Rectal smooth muscle tissue (tissue), 1 donor: ENCODE results near the gene SENP8.
"Not testable (repeated sequence)": the region's sequence is repeated elsewhere in the genome, so short reads cannot be mapped to it uniquely, and the experiment has no call there.

Experiments
- H3K27ac ChIP-seq: one replicate; pipeline ENCODE4 v1.7.0; 2013; ENCODE audit warnings: low read depth, low read length, inconsistent platforms
- H3K27me3 ChIP-seq: one replicate; pipeline ENCODE4 v1.7.0; 2013; ENCODE audit warnings: low read length; ENCODE audit not compliant: control insufficient read depth, insufficient read depth
- H3K36me3 ChIP-seq: one replicate; pipeline ENCODE4 v1.7.0; 2013; ENCODE audit warnings: low read length; ENCODE audit not compliant: control insufficient read depth, insufficient read depth
- H3K4me1 ChIP-seq: one replicate; pipeline ENCODE4 v1.7.0; 2013; ENCODE audit warnings: low read length; ENCODE audit not compliant: control insufficient read depth, insufficient read depth
- H3K4me3 ChIP-seq: one replicate; pipeline ENCODE4 v1.7.0; 2013; ENCODE audit warnings: low read length
- H3K9ac ChIP-seq: one replicate; pipeline ENCODE4 v1.7.0; 2013; ENCODE audit warnings: low read length

The SENP8 gene

DNA sequence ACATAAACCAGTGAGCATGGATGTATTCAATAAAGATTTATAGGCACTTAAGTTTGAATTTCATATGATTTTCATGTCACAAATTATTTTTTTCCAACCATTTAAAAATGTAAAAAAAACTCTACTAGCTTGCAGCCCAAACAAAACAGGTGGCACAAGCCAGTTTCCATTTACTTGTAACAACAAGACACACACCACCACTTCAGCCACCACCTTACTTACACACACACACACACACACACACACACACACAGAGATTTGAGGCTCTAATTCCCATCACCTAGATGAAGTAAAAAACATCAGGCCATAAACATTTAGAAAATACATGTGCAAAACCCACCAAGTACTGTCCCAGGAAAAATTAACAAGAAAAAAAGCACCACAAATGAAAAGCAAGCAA, 25.5 kb upstream of the SENP8 start:
- no peaks in the 10 kb centered on the region for H3K4me1 ChIP-seq

DNA sequence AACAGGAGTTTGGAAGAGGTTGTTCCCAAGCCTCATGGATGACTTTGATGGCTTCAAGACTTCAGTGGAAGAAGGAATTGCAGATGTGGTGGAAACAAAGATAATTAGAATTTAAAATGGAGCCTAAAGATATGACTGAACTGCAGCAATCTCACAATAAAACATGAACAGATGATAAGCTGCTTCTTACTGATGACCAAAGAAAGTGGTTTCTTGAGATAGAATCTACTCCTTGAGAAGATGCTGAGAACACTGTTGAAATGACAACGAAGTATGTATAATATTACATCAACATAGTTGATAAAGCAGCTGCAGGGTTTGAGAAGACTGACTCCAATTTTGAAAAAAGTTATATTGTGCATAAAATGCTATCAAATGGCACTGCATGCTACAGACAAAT, 21.4 kb upstream of the SENP8 start:
- no peaks in the 10 kb centered on the region for H3K27me3 ChIP-seq
- H3K9ac ChIP-seq = no peak overlapping the region
- H3K4me1 ChIP-seq = no peaks in the 10 kb centered on the region
- H3K4me3 ChIP-seq = no peak overlapping the region
- no peaks in the 10 kb centered on the region for H3K36me3 ChIP-seq
- H3K27ac ChIP-seq = no peak overlapping the region

More for the DNA sequence above, 25.5 kb upstream of the SENP8 start:
- Histone ChIP-seq H3K9ac (no peak overlapping the region), H3K27ac (no peak overlapping the region), H3K27me3 (no peaks in the 10 kb centered on the region), H3K36me3 (no peaks in the 10 kb centered on the region), H3K4me3 (no peak overlapping the region)

DNA sequence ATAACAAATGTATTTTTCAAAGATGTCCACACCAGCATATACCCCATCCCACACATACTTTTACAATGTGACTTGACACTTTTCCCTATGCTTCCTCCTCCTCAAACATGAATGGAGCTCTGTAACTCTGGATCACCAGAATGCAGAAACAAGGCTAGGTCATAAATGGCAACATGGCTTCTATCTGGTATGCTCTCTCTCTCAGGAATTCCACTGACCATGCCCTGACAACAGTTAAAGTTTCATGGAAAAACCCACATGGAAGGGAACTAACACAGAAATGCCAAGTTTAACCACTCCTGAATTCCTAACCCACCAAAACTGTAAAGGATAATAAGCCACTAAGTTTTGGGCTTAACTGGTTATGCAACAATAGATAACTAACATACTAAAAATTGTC, 20.2 kb upstream of the SENP8 start:
- H3K4me1 ChIP-seq = no peaks in the 10 kb centered on the region
- no peak overlapping the region for H3K9ac ChIP-seq
- H3K36me3 ChIP-seq = no peaks in the 10 kb centered on the region
- no peaks in the 10 kb centered on the region for H3K27me3 ChIP-seq
- H3K4me3 ChIP-seq = no peak overlapping the region
- H3K27ac ChIP-seq = no peak overlapping the region

DNA sequence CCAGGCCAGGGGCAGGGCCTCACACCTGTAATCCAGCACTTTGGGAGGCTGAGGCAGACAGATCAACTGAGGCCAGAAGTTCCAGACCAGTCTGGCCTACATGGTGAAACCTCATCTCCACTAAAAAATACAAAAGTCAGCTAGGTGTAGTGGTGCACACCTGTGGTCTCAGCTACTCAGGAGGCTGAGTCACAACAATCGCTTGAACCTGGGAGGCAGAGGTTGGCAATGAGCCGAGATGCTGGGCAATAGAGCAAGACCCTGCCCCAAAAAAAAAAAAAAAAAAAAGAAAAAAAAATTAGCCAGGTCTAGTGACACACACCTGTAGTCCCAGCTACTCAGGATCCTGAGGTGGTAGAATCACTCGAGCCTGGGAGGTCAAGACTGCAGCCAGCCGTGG, 19.0 kb upstream of the SENP8 start:
- no peaks in the 10 kb centered on the region for H3K36me3 ChIP-seq
- no peak overlapping the region for H3K4me3 ChIP-seq
- no peaks in the 10 kb centered on the region for H3K27me3 ChIP-seq
- H3K27ac ChIP-seq = no peak overlapping the region
- no peaks in the 10 kb centered on the region for H3K4me1 ChIP-seq
- no peak overlapping the region for H3K9ac ChIP-seq

DNA sequence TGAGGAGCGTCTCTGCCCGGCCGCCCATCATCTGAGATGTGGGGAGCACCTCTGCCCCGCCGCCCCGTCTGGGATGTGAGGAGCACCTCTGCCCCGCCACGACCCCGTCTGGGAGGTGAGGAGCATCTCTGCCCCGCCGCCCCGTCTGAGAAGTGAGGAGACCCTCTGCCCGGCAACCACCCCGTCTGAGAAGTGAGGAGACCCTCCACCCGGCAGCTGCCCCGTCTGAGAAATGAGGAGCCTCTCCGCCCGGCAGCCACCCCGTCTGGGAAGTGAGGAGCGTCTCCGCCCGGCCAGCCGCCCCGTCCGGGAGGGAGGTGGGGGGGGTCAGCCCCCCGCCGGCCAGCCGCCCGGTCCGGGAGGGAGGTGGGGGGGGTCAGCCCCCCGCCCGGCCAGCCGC, 17.7 kb upstream of the SENP8 start:
- not testable (repeated sequence) for H3K27me3 ChIP-seq, H3K9ac ChIP-seq, H3K4me1 ChIP-seq, H3K4me3 ChIP-seq, H3K36me3 ChIP-seq, H3K27ac ChIP-seq

- H3K36me3 ChIP-seq = no peaks in the 10 kb centered on the region
- H3K9ac ChIP-seq = no peak overlapping the region
- no peaks in the 10 kb centered on the region for H3K4me1 ChIP-seq
- no peak overlapping the region for H3K4me3 ChIP-seq
- H3K27ac ChIP-seq = no peak overlapping the region
- no peaks in the 10 kb centered on the region for H3K27me3 ChIP-seq
Measured at GRCh38 chr15:72105111-72105510, 13.1 kb upstream of the SENP8 start.

DNA sequence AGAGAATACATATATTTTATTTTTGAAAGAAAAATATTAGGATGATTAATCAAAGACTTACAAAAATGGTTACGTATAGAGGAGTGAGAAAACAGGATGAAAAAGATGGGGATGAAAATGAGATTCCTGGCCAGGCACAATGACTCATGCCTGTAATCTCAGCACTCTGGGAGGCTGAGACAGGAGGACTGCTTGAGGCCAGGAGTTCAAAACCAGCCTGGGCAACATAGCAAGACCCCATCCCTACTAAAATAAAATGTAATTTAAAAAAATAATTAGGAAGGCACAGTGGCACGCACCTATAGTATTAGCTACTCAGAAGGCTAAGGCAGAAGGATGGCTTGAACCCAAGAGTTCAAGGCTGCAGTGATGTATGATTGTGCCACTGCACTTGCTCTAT, 12.1 kb upstream of the SENP8 start:
- no peaks in the 10 kb centered on the region for H3K36me3 ChIP-seq
- no peak overlapping the region for H3K27ac ChIP-seq
- H3K27me3 ChIP-seq = no peaks in the 10 kb centered on the region
- H3K4me1 ChIP-seq = no peaks in the 10 kb centered on the region
- H3K9ac ChIP-seq = no peak overlapping the region
- H3K4me3 ChIP-seq = no peak overlapping the region

DNA sequence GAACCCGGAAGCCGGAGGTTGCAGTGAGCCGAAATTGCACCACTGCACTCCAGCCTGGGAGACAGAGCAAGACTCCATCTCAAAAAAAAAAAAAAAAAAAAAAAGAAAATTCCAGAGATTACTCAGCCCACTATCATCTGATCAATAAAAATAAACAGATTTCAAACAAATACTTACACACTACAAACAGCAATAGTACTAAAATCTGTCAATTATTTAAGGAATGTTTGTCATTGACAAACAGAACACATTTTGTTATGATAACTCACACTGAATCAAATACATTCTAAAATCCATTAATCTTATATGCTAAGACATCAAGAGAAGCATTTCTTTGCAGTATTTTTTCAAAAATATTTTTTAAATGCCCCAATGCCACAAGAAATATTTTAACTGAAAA, 7.8 kb upstream of the SENP8 start:
- no peaks in the 10 kb centered on the region for H3K27me3 ChIP-seq
- H3K36me3 ChIP-seq = no peaks in the 10 kb centered on the region
- H3K9ac ChIP-seq = no peak overlapping the region
- H3K4me1 ChIP-seq = peaks cover 7% of the 10 kb centered on the region
- H3K4me3 ChIP-seq = no peak overlapping the region
- no peak overlapping the region for H3K27ac ChIP-seq

- H3K9ac ChIP-seq = no peak overlapping the region
- H3K27ac ChIP-seq = no peak overlapping the region
- no peaks in the 10 kb centered on the region for H3K36me3 ChIP-seq
- no peak overlapping the region for H3K4me3 ChIP-seq
- H3K27me3 ChIP-seq = no peaks in the 10 kb centered on the region
- H3K4me1 ChIP-seq = peaks cover 19% of the 10 kb centered on the region
Measured at GRCh38 chr15:72112116-72112515, 6.1 kb upstream of the SENP8 start.

DNA sequence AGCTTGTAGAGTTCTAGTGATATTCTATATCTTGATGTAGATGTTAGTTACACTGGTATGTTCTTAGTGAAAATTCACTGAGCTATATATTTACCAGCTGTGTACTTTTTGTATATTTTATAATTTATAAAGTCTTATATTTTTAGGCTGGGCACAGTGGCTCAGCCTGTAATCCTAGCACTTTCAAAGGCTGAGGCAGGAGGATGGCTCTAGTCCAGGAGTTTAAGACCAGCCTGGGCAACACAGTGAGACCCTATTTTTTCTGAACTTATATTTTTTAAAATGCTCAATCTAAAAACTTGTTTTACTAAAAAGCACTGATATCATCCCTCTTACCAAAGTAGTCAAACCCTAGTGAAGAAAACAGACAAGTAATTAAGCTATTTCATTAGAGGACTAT, 5.4 kb upstream of the SENP8 start:
- Histone ChIP-seq H3K36me3 (no peaks in the 10 kb centered on the region), H3K4me1 (peaks cover 19% of the 10 kb centered on the region), H3K9ac (no peak overlapping the region), H3K27me3 (no peaks in the 10 kb centered on the region), H3K4me3 (no peak overlapping the region), H3K27ac (no peak overlapping the region)

DNA sequence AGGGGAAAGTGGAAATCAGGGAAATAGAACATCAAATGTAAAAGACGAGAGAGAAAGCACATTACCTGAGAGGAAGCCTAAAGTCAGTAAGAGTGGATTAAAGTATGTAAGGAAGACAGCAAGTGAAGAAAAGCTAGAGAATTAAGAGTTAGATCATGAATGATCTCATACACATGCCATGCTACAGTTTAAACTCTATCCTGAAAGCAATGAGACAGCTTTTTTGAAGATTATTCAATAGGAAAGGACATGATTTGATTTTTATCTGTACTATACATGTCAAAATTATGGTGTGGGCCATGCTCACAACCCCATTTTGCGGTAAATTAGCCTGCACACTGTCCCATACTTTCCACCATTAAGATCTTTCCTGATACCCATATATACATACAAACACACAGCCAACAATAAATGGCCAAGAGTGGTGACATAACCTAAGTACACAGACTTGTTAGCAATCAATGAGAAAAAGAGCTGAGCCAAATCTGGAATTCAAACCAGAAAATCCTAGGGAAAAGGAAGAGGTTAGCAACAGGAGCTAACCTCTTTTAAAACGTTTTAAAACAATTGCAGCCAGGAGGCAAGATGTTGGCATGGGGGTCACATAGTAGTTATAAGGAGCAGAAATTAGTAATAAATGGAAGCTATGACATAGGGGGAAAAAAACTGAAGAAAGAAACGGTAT, 4.7 kb upstream of the SENP8 start:
- H3K27ac ChIP-seq = no peak overlapping the region
- H3K9ac ChIP-seq = no peak overlapping the region
- H3K4me1 ChIP-seq = peaks cover 19% of the 10 kb centered on the region
- H3K27me3 ChIP-seq = no peaks in the 10 kb centered on the region
- H3K36me3 ChIP-seq = no peaks in the 10 kb centered on the region
- H3K4me3 ChIP-seq = no peak overlapping the region

DNA sequence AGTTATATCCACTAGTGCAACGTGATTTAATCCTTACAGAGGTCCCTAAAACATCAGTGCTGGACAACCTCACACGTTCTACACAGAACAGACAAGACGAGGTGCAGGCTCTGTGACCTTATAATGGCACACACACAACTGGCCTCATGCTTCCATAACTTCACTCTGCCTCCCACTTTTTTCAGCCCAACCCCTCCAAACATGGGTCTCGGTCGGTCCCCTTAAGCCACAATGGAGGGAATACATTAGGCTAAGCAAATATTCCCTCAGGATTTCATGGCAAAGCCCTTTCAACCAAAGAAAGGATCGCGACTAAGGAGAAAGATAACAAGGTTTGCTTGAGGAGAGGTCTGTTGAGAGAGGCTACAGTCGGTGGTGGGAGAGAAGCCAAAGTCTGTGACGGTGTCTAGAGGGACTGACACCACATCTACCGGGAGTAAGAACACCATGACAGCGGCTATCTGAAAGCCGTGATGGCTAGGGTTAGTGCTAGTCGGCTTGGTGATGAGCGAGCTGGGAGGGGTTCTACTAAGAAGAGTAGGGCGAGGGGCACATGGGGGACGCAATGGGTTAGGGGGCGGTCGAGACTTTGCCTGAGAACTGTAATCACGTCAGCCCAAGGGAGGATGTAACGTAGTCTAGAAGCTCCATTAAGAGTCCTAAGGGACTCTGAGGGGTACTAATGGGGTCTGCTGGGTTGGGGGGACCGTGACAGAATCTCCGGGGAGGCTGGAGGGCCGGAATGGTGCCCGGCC, 1.3 kb upstream of the SENP8 start:
- Histone ChIP-seq H3K27ac (peak overlapping the region; percentile 95), H3K9ac (peak overlapping the region; percentile 87), H3K4me3 (peak overlapping the region; percentile 93), H3K4me1 (peaks cover 25% of the 10 kb centered on the region), H3K27me3 (no peaks in the 10 kb centered on the region), H3K36me3 (no peaks in the 10 kb centered on the region)

GRCh38 chr15:72117486-72118016, 652 bp upstream of the SENP8 start:
- peaks cover 23% of the 10 kb centered on the region for H3K4me1 ChIP-seq
- H3K4me3 ChIP-seq = peak overlapping the region; percentile 93
- H3K27ac ChIP-seq = peak overlapping the region; percentile 95
- H3K36me3 ChIP-seq = no peaks in the 10 kb centered on the region
- H3K27me3 ChIP-seq = no peaks in the 10 kb centered on the region
- H3K9ac ChIP-seq = peak overlapping the region; percentile 87
